GM19455 (cell line): ENCODE results near the gene KIAA1549.
"Not testable (repeated sequence)": the region's sequence is repeated elsewhere in the genome, so short reads cannot be mapped to it uniquely, and the experiment has no call there.

Experiments used
- ATAC-seq: cut with Tn5 transposase; IDR thresholded peaks from one replicate; pipeline ENCODE4 v1.9.1; 2021; ENCODE audit not compliant: unreplicated experiment

The KIAA1549 gene

GRCh38 chr7:138821912-138822311, 159.3 kb downstream of the KIAA1549 start:
- no peak for ATAC-seq

DNA sequence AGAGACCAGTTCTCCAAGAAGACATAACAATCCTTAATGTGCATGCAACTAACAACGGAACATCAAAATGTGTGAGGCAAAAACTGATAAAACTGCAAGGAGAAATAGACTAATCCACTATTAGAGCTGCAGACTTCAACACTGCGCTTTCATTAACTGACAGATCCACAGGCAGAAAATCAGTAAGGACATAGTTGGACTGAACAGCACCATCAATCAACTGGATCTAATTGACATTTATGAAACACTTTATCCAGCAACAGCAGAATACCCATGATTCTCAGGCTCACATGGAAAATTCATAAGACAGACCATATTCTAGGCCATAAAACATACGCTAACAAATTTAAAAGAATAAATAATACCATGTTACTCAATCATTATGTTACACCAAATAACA, 161.6 kb downstream of the KIAA1549 start:
- no peak for ATAC-seq

GRCh38 chr7:138816650-138817049, 164.5 kb downstream of the KIAA1549 start:
- no peak for ATAC-seq

- no peak for ATAC-seq
These were observed 166.3 kb downstream of the KIAA1549 start for GRCh38 chr7:138814816-138815332.

DNA sequence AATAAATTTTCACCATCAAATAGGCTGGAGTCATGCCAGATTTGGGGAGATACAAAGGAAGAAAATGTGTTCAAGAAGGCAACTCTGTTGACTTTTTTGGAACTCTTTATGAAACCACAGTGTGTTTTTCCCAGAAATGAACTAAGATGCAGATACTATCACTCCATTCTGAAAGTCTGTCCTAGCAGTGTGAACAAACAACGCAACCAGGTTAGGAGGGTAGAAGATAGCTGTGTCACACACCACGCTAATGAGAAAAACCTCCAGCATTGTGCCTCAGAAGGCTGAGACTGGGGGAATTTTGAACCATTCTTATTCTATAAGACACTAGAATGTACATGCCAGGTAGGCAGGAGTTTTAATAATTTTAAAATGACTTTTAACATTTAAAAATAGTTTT, 167.2 kb downstream of the KIAA1549 start:
- ATAC-seq = no peak

DNA sequence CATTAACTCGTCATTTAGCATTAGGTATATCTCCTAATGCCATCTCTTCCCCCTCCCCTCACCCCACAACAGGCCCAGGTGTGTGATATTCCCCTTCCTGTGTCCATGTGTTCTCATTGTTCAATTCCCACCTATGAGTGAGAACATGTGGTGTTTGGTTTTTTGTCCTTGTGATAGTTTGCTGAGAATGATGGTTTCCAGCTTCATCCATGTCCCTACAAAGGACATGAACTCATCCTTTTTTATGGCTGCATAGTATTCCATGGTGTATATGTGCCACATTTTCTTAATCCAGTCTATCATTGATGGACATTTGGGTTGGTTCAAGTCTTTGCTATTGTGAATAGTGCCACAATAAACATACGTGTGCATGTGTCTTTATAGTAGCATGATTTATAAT, 169.9 kb downstream of the KIAA1549 start:
- ATAC-seq = not testable (repeated sequence)

DNA sequence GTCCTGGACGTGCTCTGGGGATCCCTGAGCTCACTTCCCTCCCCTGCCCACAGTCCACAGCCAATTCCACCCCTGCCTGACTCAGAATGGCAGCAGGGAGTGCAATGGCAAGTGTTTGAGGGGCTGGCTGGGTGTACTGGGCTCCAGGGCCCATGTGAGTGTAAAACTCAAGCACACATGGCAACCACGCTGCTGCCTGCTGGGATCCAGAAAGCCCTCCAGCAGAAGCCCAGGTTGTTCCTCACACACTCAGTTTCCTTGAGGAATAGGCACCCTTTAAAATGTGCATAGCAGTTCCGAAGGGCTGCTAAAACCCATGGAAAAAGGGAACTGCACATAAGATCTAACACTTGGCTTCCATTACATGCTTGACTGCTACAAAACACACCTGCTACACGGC, 171.8 kb downstream of the KIAA1549 start:
- ATAC-seq = no peak

GRCh38 chr7:138804618-138805017, 176.6 kb downstream of the KIAA1549 start:
- ATAC-seq = no peak

GRCh38 chr7:138802706-138803105, 178.5 kb downstream of the KIAA1549 start:
- ATAC-seq = no peak

DNA sequence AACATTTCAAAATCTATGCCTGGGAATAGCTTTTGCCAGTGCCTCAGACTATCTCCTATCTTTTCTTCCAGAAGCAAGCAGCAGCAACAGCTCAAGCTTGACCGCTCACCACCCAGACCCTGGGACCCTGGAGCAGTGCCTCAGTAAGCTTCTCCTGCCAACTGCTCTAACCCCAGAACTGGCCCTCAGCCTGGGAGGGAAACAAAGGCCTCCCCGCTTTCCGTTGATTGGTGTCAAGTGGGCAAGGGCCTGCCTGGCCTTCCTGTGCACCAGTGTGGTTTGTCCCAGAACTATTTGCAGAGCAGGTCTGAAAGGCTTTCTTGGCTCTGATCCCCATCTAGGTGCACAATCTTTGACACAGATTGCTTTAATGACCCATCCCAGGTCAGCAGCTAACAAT, 179.9 kb downstream of the KIAA1549 start:
- no peak for ATAC-seq

- ATAC-seq = no peak
These were observed 181.7 kb downstream of the KIAA1549 start for GRCh38 chr7:138799336-138800000.

GRCh38 chr7:138798836-138799235, 182.4 kb downstream of the KIAA1549 start:
- no peak for ATAC-seq

GRCh38 chr7:138797715-138798320, 183.4 kb downstream of the KIAA1549 start, which contains the start of the genes ATP6V0A4 and TMEM213:
TSS of gene ATP6V0A4 (minus strand) at chr7:138798196. CDS start at chr7:138771247, 26,949 bp downstream.
TSS of gene TMEM213 (plus strand) at chr7:138797994. CDS start at chr7:138798105, 111 bp downstream.
- no peak for ATAC-seq

- not testable (repeated sequence) for ATAC-seq
These were observed 184.1 kb downstream of the KIAA1549 start for GRCh38 chr7:138797046-138797445.

GRCh38 chr7:138796038-138796615, 185.1 kb downstream of the KIAA1549 start:
- ATAC-seq = no peak

GRCh38 chr7:138785587-138786437, 195.4 kb downstream of the KIAA1549 start:
- ATAC-seq = no peak

GRCh38 chr7:138784692-138785091, 196.5 kb downstream of the KIAA1549 start:
- ATAC-seq = no peak
